Fibroblast of lung (primary cell): ENCODE results near the gene CFAP74.

Source experiments
- EZH2 ChIP-seq: IDR thresholded peaks from 2 replicates; pipeline ENCODE4 v1.5.1; 2012; ENCODE audit warnings: low read length, control low read depth, mild to moderate bottlenecking; ENCODE audit errors: missing control alignments
- TF ChIP-seq, protein P1 (sequence below), 2 donors: IDR thresholded peaks in 1 of 2; conservative IDR thresholded peaks in 1 of 2; 1 replicate in 1 of 2; 2 replicates in 1 of 2; pipeline ENCODE4 v1.5.1; 2011 to 2012; ENCODE audit warnings: low read length in 2 of 2, control low read depth in 1 of 2, inconsistent platforms in 1 of 2, low read depth in 1 of 2, mild to moderate bottlenecking in 1 of 2

DNA sequence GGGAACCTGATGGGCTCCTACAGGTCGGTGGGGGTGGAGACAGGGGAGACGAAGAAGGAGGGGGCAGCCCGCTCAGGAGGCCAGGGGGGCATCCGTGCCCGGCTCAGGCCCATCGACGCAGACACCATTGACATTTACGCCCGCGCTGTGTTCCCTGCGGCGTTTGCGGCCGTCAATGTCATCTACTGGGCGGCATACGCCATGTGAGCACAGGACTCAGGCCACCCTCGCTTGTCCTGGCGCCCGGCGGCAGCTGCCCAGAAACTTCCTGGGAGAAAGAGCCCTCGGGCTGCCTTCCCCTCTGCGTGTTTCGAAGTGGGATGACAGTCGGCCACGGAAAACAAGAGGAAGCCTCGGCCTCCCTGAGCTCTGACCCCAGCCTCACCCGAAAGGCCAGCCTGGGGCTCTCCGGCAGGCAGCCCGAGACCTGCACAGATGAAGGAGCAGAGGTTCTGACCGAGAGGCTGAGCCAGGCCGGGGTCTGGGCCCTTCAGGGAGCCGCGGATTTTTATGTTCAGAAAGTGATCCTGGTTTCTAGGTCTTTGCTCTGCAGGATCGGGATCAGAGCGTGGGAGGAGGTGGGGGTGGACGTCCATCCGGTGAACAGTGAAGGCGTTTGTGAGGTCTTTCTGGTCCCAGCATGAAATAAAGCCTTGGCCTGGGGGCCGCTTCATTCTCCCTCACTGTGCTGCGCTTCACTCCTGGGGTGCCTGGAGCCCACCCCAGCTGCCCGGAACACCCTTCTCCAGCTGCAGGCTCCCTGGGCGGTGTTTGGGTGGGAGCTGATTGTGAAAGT, 26.7 kb upstream of the CFAP74 start:
- TF ChIP-seq, protein P1, sequence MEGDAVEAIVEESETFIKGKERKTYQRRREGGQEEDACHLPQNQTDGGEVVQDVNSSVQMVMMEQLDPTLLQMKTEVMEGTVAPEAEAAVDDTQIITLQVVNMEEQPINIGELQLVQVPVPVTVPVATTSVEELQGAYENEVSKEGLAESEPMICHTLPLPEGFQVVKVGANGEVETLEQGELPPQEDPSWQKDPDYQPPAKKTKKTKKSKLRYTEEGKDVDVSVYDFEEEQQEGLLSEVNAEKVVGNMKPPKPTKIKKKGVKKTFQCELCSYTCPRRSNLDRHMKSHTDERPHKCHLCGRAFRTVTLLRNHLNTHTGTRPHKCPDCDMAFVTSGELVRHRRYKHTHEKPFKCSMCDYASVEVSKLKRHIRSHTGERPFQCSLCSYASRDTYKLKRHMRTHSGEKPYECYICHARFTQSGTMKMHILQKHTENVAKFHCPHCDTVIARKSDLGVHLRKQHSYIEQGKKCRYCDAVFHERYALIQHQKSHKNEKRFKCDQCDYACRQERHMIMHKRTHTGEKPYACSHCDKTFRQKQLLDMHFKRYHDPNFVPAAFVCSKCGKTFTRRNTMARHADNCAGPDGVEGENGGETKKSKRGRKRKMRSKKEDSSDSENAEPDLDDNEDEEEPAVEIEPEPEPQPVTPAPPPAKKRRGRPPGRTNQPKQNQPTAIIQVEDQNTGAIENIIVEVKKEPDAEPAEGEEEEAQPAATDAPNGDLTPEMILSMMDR (conservative IDR thresholded peaks at IDR 0.05 in 1 of 2, IDR thresholded peaks at IDR 0.05 in 1 of 2; ENCODE audit: low read depth in 1 of 2, low read length in 2 of 2), result no peak
- no peak for TF ChIP-seq EZH2
